WTC11 (cell line): ENCODE results near the gene SCN8A. TPM values are rescaled to one million over a fixed set of nuclear protein-coding genes. Genes with fewer than 3 reads are reported as not detected.

ENCODE experiments used
- ATAC-seq: fragments of 200-7000 bp; cut with Tn5 transposase; 2 replicates; pipeline ENCODE4 v1.10.0; 2021; ENCODE audit warnings: mild to moderate bottlenecking, moderate library complexity
- CTCF ChIA-PET: fragments of 300-600 bp; sonication (Branson Sonifier 250); formaldehyde crosslinking; loops from one replicate; lab custom pipeline; 2021; ENCODE audit warnings: antibody characterized with exemption; lab: Charles Lee
- POLR2A ChIA-PET: fragments of 350-600 bp; sonication (Branson Sonifier 250); formaldehyde crosslinking; loops from one replicate; lab custom pipeline; 2021; ENCODE audit warnings: antibody characterized with exemption; lab: Charles Lee
- DNase-seq: peaks from one replicate; pipeline ENCODE4 v3.0.0; 2021; ENCODE audit warnings: low spot score
- H3K27ac Mint-ChIP-seq: 2 replicates; pipeline ENCODE4 v1.8.0; 2021; ENCODE audit warnings: mixed read lengths
- H3K27me3 Mint-ChIP-seq: 2 replicates; pipeline ENCODE4 v1.8.0; 2021; ENCODE audit warnings: low read depth, mild to moderate bottlenecking, moderate library complexity, mixed read lengths
- H3K36me3 Mint-ChIP-seq: 2 replicates; pipeline ENCODE4 v1.8.0; 2021; ENCODE audit warnings: mixed read lengths
- H3K4me1 Mint-ChIP-seq: 2 replicates; pipeline ENCODE4 v1.8.0; 2022; ENCODE audit warnings: mixed read lengths
- H3K4me3 Mint-ChIP-seq: 2 replicates; pipeline ENCODE4 v1.8.0; 2021; ENCODE audit warnings: mild to moderate bottlenecking, moderate library complexity, mixed read lengths
- H3K9me3 Mint-ChIP-seq: 2 replicates; pipeline ENCODE4 v1.8.0; 2021; ENCODE audit warnings: mixed read lengths
- ATF1 ChIP-seq: sonication (generic); formaldehyde crosslinking; IDR thresholded peaks from 2 replicates; pipeline ENCODE4 v1.8.1; 2023; ENCODE audit warnings: mild to moderate bottlenecking, moderate library complexity, missing genetic modification reagents
- CBFB ChIP-seq: sonication (generic); formaldehyde crosslinking; IDR thresholded peaks from 2 replicates; pipeline ENCODE4 v1.8.1; 2022; ENCODE audit warnings: mild to moderate bottlenecking, low read depth, missing genetic modification reagents
- ESRRA ChIP-seq: sonication (generic); formaldehyde crosslinking; IDR thresholded peaks from 2 replicates; pipeline ENCODE4 v1.8.1; 2022; ENCODE audit warnings: mild to moderate bottlenecking, missing genetic modification reagents, borderline replicate concordance
- FOXP1 ChIP-seq: sonication (generic); formaldehyde crosslinking; IDR thresholded peaks from 2 replicates; pipeline ENCODE4 v1.8.0; 2022; ENCODE audit warnings: missing genetic modification reagents, mild to moderate bottlenecking, moderate library complexity, borderline replicate concordance
- JUN ChIP-seq: sonication (generic); formaldehyde crosslinking; IDR thresholded peaks from 2 replicates; pipeline ENCODE4 v1.8.0; 2023; ENCODE audit warnings: mild to moderate bottlenecking, missing genetic modification reagents
- KAT7 ChIP-seq: sonication (generic); formaldehyde crosslinking; IDR thresholded peaks from 2 replicates; pipeline ENCODE4 v1.8.1; 2023; ENCODE audit warnings: missing genetic modification reagents, mild to moderate bottlenecking, borderline replicate concordance
- SP1 ChIP-seq: sonication (generic); formaldehyde crosslinking; conservative IDR thresholded peaks from 2 replicates; pipeline ENCODE4 v1.8.1; 2022; ENCODE audit warnings: missing genetic modification reagents
- TEAD4 ChIP-seq: sonication (generic); formaldehyde crosslinking; IDR thresholded peaks from 2 replicates; pipeline ENCODE4 v1.8.0; 2022; ENCODE audit warnings: mild to moderate bottlenecking, missing genetic modification reagents
- total RNA-seq: library from RNA; stranded (reverse); gene quantifications from 3 replicates; pipeline ENCODE4 v1.2.3, GENCODE V29; 2021
- TF ChIP-seq, protein P1 (sequence below): sonication (generic); formaldehyde crosslinking; IDR thresholded peaks from 2 replicates; pipeline ENCODE4 v1.8.1; 2022; ENCODE audit warnings: low read depth, mild to moderate bottlenecking, moderate library complexity, missing genetic modification reagents, borderline replicate concordance
- TF ChIP-seq, protein P2 (sequence below): fragments of 200-600 bp; IDR thresholded peaks from 2 replicates; pipeline ENCODE4 v1.8.0; 2022; ENCODE audit warnings: antibody characterized with exemption
- TF ChIP-seq, protein P3 (sequence below): fragments of 250-450 bp; sonication (Bioruptor Pico); IDR thresholded peaks from 2 replicates; pipeline ENCODE4 v2.1.2; 2022; ENCODE audit warnings: mild to moderate bottlenecking, moderate library complexity
- TF ChIP-seq, protein P4 (sequence below): sonication (generic); formaldehyde crosslinking; IDR thresholded peaks from 2 replicates; pipeline ENCODE4 v1.8.0; 2022; ENCODE audit warnings: mild to moderate bottlenecking, missing genetic modification reagents
- TF ChIP-seq, protein P5 (sequence below): sonication (generic); formaldehyde crosslinking; IDR thresholded peaks from 2 replicates; pipeline ENCODE4 v1.8.1; 2023; ENCODE audit warnings: mild to moderate bottlenecking, moderate library complexity, missing genetic modification reagents
- TF ChIP-seq, protein P6 (sequence below): sonication (generic); formaldehyde crosslinking; IDR thresholded peaks from 2 replicates; pipeline ENCODE4 v1.8.0; 2023; ENCODE audit warnings: missing genetic modification reagents, mild to moderate bottlenecking, borderline replicate concordance

The SCN8A gene
- total RNA-seq, 1 experiment from 2014 or later = 14.4 TPM

DNA sequence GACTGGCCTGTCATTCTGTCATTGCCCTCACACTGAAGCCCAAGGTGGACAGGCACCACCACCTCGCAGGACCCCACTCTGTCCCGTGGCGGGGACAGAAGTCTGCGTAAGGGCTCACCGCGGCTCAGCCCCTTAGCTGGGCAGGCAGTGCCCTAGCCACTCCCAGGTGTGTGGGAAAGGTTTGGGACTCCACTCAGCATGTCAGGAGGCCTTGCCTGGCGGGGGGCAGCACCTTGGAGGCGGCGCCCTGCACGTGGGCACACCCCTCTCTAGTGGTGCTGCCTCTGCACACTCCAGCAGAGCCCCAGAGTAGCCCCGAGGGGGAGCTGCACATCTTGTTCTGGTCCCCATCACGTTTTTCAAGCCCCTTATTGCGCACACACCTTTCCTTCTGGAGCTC lies 221.8 kb downstream of the SCN8A start:
- ChIA-PET CTCF (interaction anchor here (0.6 to 10.7 kb wide), 18 partner anchors 8 to 393 kb away, joined by 3 to 164 read pairs (median 8); partner anchors contain the start of genes ANKRD33 and SLC4A8), POLR2A (interaction anchor here (1.2 kb wide), 1 partner anchor 11 kb away, joined by 3 read pairs; no protein-coding TSS in a partner anchor)
- H3K36me3 Mint-ChIP-seq = no peaks in the 10 kb centered on the region
- DNase-seq (no peak), ATAC-seq (no peak)
- H3K4me1 Mint-ChIP-seq = peaks cover 15% of the 10 kb centered on the region
- no peaks in the 10 kb centered on the region for H3K9me3 Mint-ChIP-seq
- H3K4me3 Mint-ChIP-seq = peak overlapping the region; percentile 58
- H3K27me3 Mint-ChIP-seq = peaks cover 49% of the 10 kb centered on the region
- no peak overlapping the region for H3K27ac Mint-ChIP-seq
- TF ChIP-seq, protein P1, sequence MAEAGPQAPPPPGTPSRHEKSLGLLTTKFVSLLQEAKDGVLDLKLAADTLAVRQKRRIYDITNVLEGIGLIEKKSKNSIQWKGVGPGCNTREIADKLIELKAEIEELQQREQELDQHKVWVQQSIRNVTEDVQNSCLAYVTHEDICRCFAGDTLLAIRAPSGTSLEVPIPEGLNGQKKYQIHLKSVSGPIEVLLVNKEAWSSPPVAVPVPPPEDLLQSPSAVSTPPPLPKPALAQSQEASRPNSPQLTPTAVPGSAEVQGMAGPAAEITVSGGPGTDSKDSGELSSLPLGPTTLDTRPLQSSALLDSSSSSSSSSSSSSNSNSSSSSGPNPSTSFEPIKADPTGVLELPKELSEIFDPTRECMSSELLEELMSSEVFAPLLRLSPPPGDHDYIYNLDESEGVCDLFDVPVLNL (CRISPR knock-in tag) = no peak
- TF ChIP-seq ESRRA (CRISPR knock-in tag) = no peak
- TF ChIP-seq, protein P2, sequence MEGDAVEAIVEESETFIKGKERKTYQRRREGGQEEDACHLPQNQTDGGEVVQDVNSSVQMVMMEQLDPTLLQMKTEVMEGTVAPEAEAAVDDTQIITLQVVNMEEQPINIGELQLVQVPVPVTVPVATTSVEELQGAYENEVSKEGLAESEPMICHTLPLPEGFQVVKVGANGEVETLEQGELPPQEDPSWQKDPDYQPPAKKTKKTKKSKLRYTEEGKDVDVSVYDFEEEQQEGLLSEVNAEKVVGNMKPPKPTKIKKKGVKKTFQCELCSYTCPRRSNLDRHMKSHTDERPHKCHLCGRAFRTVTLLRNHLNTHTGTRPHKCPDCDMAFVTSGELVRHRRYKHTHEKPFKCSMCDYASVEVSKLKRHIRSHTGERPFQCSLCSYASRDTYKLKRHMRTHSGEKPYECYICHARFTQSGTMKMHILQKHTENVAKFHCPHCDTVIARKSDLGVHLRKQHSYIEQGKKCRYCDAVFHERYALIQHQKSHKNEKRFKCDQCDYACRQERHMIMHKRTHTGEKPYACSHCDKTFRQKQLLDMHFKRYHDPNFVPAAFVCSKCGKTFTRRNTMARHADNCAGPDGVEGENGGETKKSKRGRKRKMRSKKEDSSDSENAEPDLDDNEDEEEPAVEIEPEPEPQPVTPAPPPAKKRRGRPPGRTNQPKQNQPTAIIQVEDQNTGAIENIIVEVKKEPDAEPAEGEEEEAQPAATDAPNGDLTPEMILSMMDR = no peak
- TF ChIP-seq, protein P3, sequence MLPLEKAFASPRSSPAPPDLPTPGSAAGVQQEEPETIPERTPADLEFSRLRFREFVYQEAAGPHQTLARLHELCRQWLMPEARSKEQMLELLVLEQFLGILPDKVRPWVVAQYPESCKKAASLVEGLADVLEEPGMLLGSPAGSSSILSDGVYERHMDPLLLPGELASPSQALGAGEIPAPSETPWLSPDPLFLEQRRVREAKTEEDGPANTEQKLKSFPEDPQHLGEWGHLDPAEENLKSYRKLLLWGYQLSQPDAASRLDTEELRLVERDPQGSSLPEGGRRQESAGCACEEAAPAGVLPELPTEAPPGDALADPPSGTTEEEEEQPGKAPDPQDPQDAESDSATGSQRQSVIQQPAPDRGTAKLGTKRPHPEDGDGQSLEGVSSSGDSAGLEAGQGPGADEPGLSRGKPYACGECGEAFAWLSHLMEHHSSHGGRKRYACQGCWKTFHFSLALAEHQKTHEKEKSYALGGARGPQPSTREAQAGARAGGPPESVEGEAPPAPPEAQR = no peak
- TF ChIP-seq TEAD4 (CRISPR knock-in tag) = no peak
- TF ChIP-seq, protein P4, sequence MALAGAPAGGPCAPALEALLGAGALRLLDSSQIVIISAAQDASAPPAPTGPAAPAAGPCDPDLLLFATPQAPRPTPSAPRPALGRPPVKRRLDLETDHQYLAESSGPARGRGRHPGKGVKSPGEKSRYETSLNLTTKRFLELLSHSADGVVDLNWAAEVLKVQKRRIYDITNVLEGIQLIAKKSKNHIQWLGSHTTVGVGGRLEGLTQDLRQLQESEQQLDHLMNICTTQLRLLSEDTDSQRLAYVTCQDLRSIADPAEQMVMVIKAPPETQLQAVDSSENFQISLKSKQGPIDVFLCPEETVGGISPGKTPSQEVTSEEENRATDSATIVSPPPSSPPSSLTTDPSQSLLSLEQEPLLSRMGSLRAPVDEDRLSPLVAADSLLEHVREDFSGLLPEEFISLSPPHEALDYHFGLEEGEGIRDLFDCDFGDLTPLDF (CRISPR knock-in tag) = no peak
- TF ChIP-seq, protein P5, sequence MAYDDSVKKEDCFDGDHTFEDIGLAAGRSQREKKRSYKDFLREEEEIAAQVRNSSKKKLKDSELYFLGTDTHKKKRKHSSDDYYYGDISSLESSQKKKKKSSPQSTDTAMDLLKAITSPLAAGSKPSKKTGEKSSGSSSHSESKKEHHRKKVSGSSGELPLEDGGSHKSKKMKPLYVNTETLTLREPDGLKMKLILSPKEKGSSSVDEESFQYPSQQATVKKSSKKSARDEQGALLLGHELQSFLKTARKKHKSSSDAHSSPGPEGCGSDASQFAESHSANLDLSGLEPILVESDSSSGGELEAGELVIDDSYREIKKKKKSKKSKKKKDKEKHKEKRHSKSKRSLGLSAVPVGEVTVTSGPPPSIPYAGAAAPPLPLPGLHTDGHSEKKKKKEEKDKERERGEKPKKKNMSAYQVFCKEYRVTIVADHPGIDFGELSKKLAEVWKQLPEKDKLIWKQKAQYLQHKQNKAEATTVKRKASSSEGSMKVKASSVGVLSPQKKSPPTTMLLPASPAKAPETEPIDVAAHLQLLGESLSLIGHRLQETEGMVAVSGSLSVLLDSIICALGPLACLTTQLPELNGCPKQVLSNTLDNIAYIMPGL (CRISPR knock-in tag) = no peak; the same call in none of the 2 replicates
- no peak for TF ChIP-seq ATF1 (CRISPR knock-in tag)
- no peak for TF ChIP-seq KAT7 (CRISPR knock-in tag)
- TF ChIP-seq FOXP1 (CRISPR knock-in tag) = no peak
- TF ChIP-seq JUN (CRISPR knock-in tag) = no peak

DNA sequence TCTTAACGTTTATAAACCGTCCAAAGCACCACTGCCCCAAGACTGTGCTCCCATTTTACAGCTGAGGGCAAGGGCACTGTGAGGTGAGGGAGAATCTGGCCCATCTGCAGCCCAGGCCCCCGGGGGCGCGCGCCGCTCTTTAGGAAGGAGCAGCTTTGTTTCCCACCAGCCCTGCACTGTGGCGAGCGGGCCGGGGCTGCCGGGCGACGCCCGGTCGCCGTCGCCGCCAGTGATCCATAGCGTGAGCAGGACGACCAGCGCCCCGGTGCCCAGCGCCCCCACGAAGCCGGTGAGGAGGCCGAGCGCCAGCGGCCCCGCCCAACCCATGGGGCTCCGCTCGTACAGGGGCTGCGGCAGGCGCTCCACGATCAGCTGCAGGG lies 222.9 kb downstream of the SCN8A start:
- TF ChIP-seq, protein P6, sequence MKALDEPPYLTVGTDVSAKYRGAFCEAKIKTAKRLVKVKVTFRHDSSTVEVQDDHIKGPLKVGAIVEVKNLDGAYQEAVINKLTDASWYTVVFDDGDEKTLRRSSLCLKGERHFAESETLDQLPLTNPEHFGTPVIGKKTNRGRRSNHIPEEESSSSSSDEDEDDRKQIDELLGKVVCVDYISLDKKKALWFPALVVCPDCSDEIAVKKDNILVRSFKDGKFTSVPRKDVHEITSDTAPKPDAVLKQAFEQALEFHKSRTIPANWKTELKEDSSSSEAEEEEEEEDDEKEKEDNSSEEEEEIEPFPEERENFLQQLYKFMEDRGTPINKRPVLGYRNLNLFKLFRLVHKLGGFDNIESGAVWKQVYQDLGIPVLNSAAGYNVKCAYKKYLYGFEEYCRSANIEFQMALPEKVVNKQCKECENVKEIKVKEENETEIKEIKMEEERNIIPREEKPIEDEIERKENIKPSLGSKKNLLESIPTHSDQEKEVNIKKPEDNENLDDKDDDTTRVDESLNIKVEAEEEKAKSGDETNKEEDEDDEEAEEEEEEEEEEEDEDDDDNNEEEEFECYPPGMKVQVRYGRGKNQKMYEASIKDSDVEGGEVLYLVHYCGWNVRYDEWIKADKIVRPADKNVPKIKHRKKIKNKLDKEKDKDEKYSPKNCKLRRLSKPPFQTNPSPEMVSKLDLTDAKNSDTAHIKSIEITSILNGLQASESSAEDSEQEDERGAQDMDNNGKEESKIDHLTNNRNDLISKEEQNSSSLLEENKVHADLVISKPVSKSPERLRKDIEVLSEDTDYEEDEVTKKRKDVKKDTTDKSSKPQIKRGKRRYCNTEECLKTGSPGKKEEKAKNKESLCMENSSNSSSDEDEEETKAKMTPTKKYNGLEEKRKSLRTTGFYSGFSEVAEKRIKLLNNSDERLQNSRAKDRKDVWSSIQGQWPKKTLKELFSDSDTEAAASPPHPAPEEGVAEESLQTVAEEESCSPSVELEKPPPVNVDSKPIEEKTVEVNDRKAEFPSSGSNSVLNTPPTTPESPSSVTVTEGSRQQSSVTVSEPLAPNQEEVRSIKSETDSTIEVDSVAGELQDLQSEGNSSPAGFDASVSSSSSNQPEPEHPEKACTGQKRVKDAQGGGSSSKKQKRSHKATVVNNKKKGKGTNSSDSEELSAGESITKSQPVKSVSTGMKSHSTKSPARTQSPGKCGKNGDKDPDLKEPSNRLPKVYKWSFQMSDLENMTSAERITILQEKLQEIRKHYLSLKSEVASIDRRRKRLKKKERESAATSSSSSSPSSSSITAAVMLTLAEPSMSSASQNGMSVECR (CRISPR knock-in tag) = 0 out of 2 replicates have a peak, but pooled peaks have one; percentile 13
- no peak for TF ChIP-seq CBFB (CRISPR knock-in tag)
- TF ChIP-seq SP1 (CRISPR knock-in tag) = 0 out of 2 replicates have a peak, but pooled peaks have one; percentile 3
- Mint-ChIP-seq H3K4me3 (peak overlapping the region; percentile 58), H3K4me1 (peaks cover 15% of the 10 kb centered on the region), H3K27ac (no peak overlapping the region), H3K9me3 (no peaks in the 10 kb centered on the region), H3K27me3 (peaks cover 56% of the 10 kb centered on the region), H3K36me3 (no peaks in the 10 kb centered on the region)
- peak; percentile 52 for ATAC-seq
- CTCF ChIA-PET = interaction anchor here (0.5 to 10.7 kb wide), 26 partner anchors 9 to 427 kb away, joined by 3 to 164 read pairs (median 7); partner anchors contain the start of genes ACVRL1, ANKRD33, GALNT6 and SLC4A8
- DNase-seq = no peak
- POLR2A ChIA-PET = interaction anchor here (0.8 to 1.0 kb wide), 2 partner anchors 31 to 55 kb away, joined by 3 to 5 read pairs; no protein-coding TSS in a partner anchor
